GM12878 (cell line): ENCODE measurements around the gene PHYKPL. TPM values are rescaled to one million over a fixed set of nuclear protein-coding genes. Genes with fewer than 3 reads are reported as not detected.

Source experiments
- ATAC-seq: fragments of 200-7000 bp; cut with Tn5 transposase; 3 replicates; pipeline ENCODE4 v1.9.1; 2020; ENCODE audit warnings: mild to moderate bottlenecking, moderate library complexity
- BruUV-seq: library from RNA; stranded (reverse); fragments of 400-500 nt; replicated peaks from 2 replicates; lab custom pipeline; 2021; lab: Mats Ljungman, UMichigan
- CTCF ChIA-PET: fragments of 300-600 bp; sonication (Branson Sonifier 250); formaldehyde crosslinking; extraction: SDS; loops from one replicate; lab custom pipeline; 2021; ENCODE audit warnings: inconsistent platforms; lab: Yijun Ruan, JAX
- POLR2A ChIA-PET: fragments of 350-600 bp; formaldehyde crosslinking; extraction: SDS; loops from one replicate; lab custom pipeline; 2021; ENCODE audit warnings: inconsistent platforms; lab: Charles Lee
- RAD21 ChIA-PET: fragments of 300-600 bp; sonication (Branson Sonifier 250); formaldehyde crosslinking; loops from one replicate; lab custom pipeline; 2023; ENCODE audit warnings: antibody characterized with exemption; ENCODE audit not compliant: unreplicated experiment; lab: Charles Lee
- SMC1A ChIA-PET: fragments of 300-600 bp; sonication (Branson Sonifier 250); formaldehyde crosslinking; loops from one replicate; lab custom pipeline; 2023; ENCODE audit not compliant: unreplicated experiment, uncharacterized antibody; lab: Charles Lee
- DNase-seq: peaks from one replicate; pipeline ENCODE4 v3.0.0-alpha.2; 2011; ENCODE audit warnings: low read depth, low spot score
- FAIRE-seq: peaks from 3 replicates; lab custom pipeline; 2011; peaks lifted over from hg19 to GRCh38; lab: Jason Lieb, UNC
- H2AFZ ChIP-seq: 2 replicates; pipeline ENCODE4 v1.6.0; 2011; ENCODE audit warnings: low read depth, low read length, control low read depth; ENCODE audit not compliant: control insufficient read depth
- H3K27ac ChIP-seq: 2 replicates; pipeline ENCODE4 v1.5.1; 2011; ENCODE audit warnings: control low read depth; ENCODE audit not compliant: control insufficient read depth, insufficient read depth
- H3K27me3 ChIP-seq, 2 experiments: replicated peaks in 1 of 2; 2 replicates each; pipeline versions ENCODE4 v1.6.0 to v1.6.1; 2011; ENCODE audit warnings: low read length in 1 of 2; ENCODE audit not compliant: control insufficient read depth in 2 of 2, insufficient read depth in 2 of 2
- H3K36me3 ChIP-seq, 2 experiments: 2 replicates each; pipeline ENCODE4 v1.5.1; 2011; ENCODE audit warnings: low read length in 1 of 2; ENCODE audit not compliant: control insufficient read depth in 2 of 2, insufficient read depth in 2 of 2
- H3K4me1 ChIP-seq: 2 replicates; pipeline ENCODE4 v1.6.1; 2011; ENCODE audit warnings: mild to moderate bottlenecking, low read length, moderate library complexity, mixed read lengths; ENCODE audit not compliant: control insufficient read depth, insufficient read depth
- H3K4me2 ChIP-seq: 2 replicates; pipeline ENCODE4 v1.6.0; 2011; ENCODE audit warnings: control low read depth; ENCODE audit not compliant: control insufficient read depth, insufficient read depth
- H3K4me3 ChIP-seq: fragments of 200-600 bp; sonication (generic); 2 replicates; pipeline ENCODE4 v1.5.1; 2016
- H3K79me2 ChIP-seq: 2 replicates; pipeline ENCODE4 v1.6.0; 2011; ENCODE audit warnings: low read length; ENCODE audit not compliant: control insufficient read depth, insufficient read depth
- H3K9ac ChIP-seq: 2 replicates; pipeline ENCODE4 v1.8.0; 2011; ENCODE audit warnings: low read length, control low read depth, mixed read lengths; ENCODE audit not compliant: control insufficient read depth, insufficient read depth
- H3K9me3 ChIP-seq: replicated peaks from 3 replicates; pipeline ENCODE4 v1.5.1; 2011; ENCODE audit warnings: mild to moderate bottlenecking, low read length; ENCODE audit not compliant: control insufficient read depth, insufficient read depth
- H4K20me1 ChIP-seq: 2 replicates; pipeline ENCODE4 v1.6.0; 2011; ENCODE audit not compliant: control insufficient read depth, insufficient read depth
- BACH1 ChIP-seq: fragments of 450-650 bp; IDR thresholded peaks from 2 replicates; pipeline ENCODE4 v1.6.1; 2017; ENCODE audit warnings: mild to moderate bottlenecking, borderline replicate concordance
- KLF5 ChIP-seq: fragments of 450-650 bp; IDR thresholded peaks from 2 replicates; pipeline ENCODE4 v1.6.1; 2014; ENCODE audit warnings: mild to moderate bottlenecking; ENCODE audit not compliant: partially characterized antibody
- MYC ChIP-seq: IDR thresholded peaks from 2 replicates; pipeline ENCODE4 v1.6.1; 2011; ENCODE audit warnings: mild to moderate bottlenecking, low read length, moderate library complexity, inconsistent platforms; ENCODE audit not compliant: insufficient read depth, insufficient replicate concordance, insufficient read length, severe bottlenecking
- POLR2A ChIP-seq: IDR thresholded peaks from 2 replicates; pipeline ENCODE4 v1.6.1; 2011; ENCODE audit warnings: low read depth, mild to moderate bottlenecking, low read length
- WGBS: methylation state at CpG from one replicate; pipeline ENCODE4 v1.1.6; 2016; ENCODE audit warnings: low lambda C conversion rate; ENCODE audit not compliant: insufficient replicate concordance, insufficient coverage; ENCODE audit errors: missing lambda C conversion rate; 5-methylcytosine and 5-hydroxymethylcytosine counted together
- in situ Hi-C: fragments of 300-500 bp; cut with MboI; formaldehyde crosslinking; loops from 9 replicates; pipeline ENCODE4 v1.14.3; 2018; ENCODE audit warnings: mixed read lengths
- intact Hi-C: fragments of 100-400 bp; cut with micrococcal nuclease; formaldehyde crosslinking; loops from one replicate; pipeline ENCODE4 v1.14.2; 2022; ENCODE audit not compliant: unreplicated experiment
- polyA plus RNA-seq, 11 experiments: library from polyadenylated mRNA; depleted of rRNA in 4 of 11; unstranded in 6 of 11; stranded (reverse) in 5 of 11; fragments of >200 nt; fragmentation: Nextera tagmentation in 4 of 11; fragmentation: Illumina TruSeq in 1 of 11; extraction: Ambion mirVana in 4 of 11; extraction: Trizol in 1 of 11; gene quantifications; 1 replicate in 1 of 11; 2 replicates in 10 of 11; pipeline versions ENCODE4 v1.2.1 to v1.2.3, GENCODE V29; 2011 to 2016; ENCODE audit warnings: inconsistent platforms in 2 of 11, missing spikeins in 2 of 11, low read depth in 1 of 11
- total RNA-seq, 4 experiments: library from RNA; depleted of rRNA in 3 of 4; stranded (reverse); fragments of >200 nt in 3 of 4; fragmentation: Illumina TruSeq in 1 of 4; extraction: Trizol in 1 of 4; gene quantifications; 2 replicates each; pipeline versions ENCODE4 v1.2.1 to v1.2.3, GENCODE V29; 2013 to 2021
- TF ChIP-seq, protein P1 (sequence below): fragments of 450-650 bp; IDR thresholded peaks from 2 replicates; pipeline ENCODE4 v1.6.1; 2017; ENCODE audit warnings: mild to moderate bottlenecking, low read depth, inconsistent platforms; ENCODE audit not compliant: poor library complexity, severe bottlenecking

The PHYKPL gene
- total and polyA plus RNA-seq, 10 of the 15 experiments (the other 5 are each of a cell fraction or from before 2014, with no cell fraction given) = 4.5 to 53.9 (median 25.6) TPM

DNA sequence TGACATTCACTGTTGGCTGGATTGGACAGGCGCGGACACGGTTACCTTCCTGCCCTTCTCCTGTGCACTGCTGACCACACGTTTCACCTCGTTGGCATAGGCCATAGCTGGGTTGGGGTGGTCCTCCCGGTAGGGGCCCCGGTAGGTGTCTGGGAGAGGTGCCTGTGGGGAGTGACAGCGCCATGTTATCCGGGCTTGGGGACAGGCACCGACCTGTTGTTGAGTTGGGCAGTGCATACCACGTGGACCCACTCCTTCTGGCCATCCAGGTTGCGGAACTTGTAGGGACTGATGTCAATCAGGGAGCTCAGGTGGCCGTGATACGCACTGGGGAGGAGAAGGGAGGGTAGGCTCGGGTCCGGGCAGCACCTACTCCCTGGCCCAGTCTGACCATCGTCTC is 8.2 kb downstream of the PHYKPL start:
- CTCF ChIA-PET = interaction anchor here (0.7 to 1.7 kb wide), 2 partner anchors 10 to 11 kb away, joined by 3 to 6 read pairs; no protein-coding TSS in a partner anchor
- H3K4me2 ChIP-seq = no peak overlapping the region
- H3K4me1 ChIP-seq = no peaks in the 10 kb centered on the region
- DNase-seq (no peak), FAIRE-seq (no peak), ATAC-seq (no peak)
- H3K27me3 ChIP-seq = no peaks in the 10 kb centered on the region
- TF ChIP-seq MYC = no peak
- no peak for TF ChIP-seq BACH1
- TF ChIP-seq KLF5 = no peak
- intact Hi-C loops = no loop called here
- no peaks in the 10 kb centered on the region for H3K9me3 ChIP-seq
- WGBS = 93% methylated on average over 17 of the region's 17 CpGs
- peaks cover under 1% of the 10 kb centered on the region for H3K79me2 ChIP-seq
- H4K20me1 ChIP-seq = no peaks in the 10 kb centered on the region
- no peak overlapping the region for H3K4me3 ChIP-seq
- H3K36me3 ChIP-seq = peaks cover 2 to 16% of the 10 kb centered on the region in 2 experiments; a peak in 3 of 4 replicates
- POLR2A ChIA-PET = no interaction called here
- no peak overlapping the region for H2AFZ ChIP-seq
- no TSS peak for BruUV-seq
- SMC1A ChIA-PET = no interaction called here
- no peak overlapping the region for H3K9ac ChIP-seq
- RAD21 ChIA-PET = no interaction called here
- in situ Hi-C loops = no loop called here
- H3K27ac ChIP-seq = no peak overlapping the region

DNA sequence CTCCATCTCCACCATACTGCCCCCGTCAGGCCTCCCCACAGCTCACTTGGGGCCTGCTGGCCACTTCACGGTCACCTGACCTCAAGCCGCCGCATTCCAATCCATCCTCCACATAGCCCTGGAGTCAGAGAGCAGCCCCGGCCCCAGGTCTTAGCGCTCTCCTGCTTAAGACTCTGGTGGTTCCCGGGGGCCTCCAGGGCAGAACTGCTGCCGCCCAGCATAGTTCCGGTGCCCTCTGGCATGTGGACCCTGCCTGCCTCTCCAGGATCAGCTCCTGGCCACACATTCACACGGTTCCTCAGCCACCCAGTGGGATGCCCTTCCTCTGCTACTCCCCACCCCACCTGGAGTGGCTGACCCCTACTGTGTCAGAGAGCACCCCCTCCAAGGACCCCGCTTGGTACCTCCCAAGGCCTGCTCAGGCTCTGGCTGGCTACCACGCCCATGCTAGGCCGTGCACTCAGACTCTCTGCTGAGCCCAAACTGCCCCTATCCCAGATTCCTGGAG is 8.7 kb downstream of the PHYKPL start:
- RAD21 ChIA-PET = no interaction called here
- BruUV-seq = no TSS peak

More for the DNA sequence above, 8.7 kb downstream of the PHYKPL start:
- DNase-seq (no peak), FAIRE-seq (no peak), ATAC-seq (no peak)
- WGBS = 97% methylated on average over 13 of the region's 13 CpGs
- in situ Hi-C loops (no loop called here), intact Hi-C loops (no loop called here)
- Histone ChIP-seq H4K20me1 (no peaks in the 10 kb centered on the region), H3K27ac (no peak overlapping the region), H3K4me3 (no peak overlapping the region), H3K36me3 (peaks cover 2 to 16% of the 10 kb centered on the region in 2 experiments; a peak in 3 of 4 replicates), H2AFZ (no peak overlapping the region), H3K79me2 (no peaks in the 10 kb centered on the region; the same call in none of the 2 replicates), H3K9me3 (no peaks in the 10 kb centered on the region), H3K9ac (no peak overlapping the region), H3K27me3 (no peaks in the 10 kb centered on the region), H3K4me2 (no peak overlapping the region), H3K4me1 (no peaks in the 10 kb centered on the region)
- ChIA-PET CTCF (no interaction called here), POLR2A (no interaction called here), SMC1A (no interaction called here)
- TF ChIP-seq, protein P1, sequence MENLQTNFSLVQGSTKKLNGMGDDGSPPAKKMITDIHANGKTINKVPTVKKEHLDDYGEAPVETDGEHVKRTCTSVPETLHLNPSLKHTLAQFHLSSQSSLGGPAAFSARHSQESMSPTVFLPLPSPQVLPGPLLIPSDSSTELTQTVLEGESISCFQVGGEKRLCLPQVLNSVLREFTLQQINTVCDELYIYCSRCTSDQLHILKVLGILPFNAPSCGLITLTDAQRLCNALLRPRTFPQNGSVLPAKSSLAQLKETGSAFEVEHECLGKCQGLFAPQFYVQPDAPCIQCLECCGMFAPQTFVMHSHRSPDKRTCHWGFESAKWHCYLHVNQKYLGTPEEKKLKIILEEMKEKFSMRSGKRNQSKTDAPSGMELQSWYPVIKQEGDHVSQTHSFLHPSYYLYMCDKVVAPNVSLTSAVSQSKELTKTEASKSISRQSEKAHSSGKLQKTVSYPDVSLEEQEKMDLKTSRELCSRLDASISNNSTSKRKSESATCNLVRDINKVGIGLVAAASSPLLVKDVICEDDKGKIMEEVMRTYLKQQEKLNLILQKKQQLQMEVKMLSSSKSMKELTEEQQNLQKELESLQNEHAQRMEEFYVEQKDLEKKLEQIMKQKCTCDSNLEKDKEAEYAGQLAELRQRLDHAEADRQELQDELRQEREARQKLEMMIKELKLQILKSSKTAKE = no peak
- TF ChIP-seq POLR2A = peak; percentile 48; the same call in 1 of the 2 replicates
